ENCODE results near the gene HIP1R.

Gene HIP1R

DNA sequence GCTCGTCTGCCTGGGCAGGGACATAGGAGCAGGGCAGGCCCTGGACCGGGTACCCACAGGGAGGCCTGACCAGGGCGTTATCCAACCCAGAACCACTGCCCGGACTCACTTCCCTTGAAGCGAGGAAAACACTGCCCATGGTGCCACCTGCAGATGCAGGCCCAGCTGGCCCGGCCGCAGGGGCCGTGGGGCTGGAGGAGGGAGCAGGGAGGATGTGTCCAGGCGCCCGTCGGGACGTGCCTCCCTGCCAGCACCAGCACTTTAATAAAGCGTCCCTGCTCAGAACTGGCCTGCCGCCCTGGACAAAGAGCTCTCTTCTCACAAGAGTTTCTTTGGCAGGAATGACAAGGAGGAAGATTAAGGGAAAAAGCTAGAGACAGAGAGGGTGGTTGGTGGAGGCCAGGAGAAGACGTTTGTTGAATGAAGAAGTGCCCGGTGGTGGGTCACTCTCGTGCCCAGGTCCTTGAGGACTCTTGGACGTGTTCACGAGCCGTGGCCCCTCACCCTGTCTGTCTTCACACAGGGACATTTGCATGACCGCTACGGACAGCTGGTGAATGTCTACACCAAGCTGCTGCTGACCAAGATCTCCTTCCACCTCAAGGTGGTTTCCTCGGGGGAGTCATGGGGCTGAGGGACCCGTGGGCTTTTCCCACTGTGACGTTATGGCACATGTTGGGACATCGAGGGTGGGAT is 14.2 kb downstream of the HIP1R start:
- Histone ChIP-seq H3K36me3 (ENCODE audit: insufficient read depth, low read length) (no peaks in the 10 kb centered on the region), H3K9ac (ENCODE audit: low read depth, low read length) (no peak overlapping the region), H3K4me1 (ENCODE audit: insufficient read depth, low read length) (peaks cover 7% of the 10 kb centered on the region; the same call in 1 of the 2 replicates), H3K9me3 (ENCODE audit: control insufficient read depth, insufficient read depth, low read length) (no peaks in the 10 kb centered on the region)

DNA sequence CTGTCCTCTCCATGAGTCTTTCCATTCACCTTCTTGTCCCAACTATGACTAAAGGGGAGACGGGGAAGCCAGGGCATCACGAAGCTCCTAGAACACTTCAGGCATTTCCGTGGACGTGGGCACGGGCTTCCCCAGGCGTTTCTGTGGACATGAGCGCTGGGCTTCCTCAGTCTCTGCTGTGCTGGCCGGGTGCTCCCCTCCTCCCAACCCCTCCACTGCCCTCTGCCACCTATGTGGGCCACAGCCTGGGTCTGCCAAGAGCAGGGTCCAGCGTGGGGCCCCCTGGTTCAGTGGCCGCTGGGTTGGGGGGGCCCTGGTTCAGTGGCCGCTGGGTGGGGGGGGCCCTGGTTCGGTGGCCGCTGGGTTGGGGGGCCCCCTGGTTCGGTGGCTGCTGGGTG is 14.8 kb downstream of the HIP1R start:
- Histone ChIP-seq H3K9ac (ENCODE audit: low read depth, low read length) (no peak overlapping the region), H3K4me1 (ENCODE audit: insufficient read depth, low read length) (peaks cover 7% of the 10 kb centered on the region; the same call in 1 of the 2 replicates), H3K36me3 (ENCODE audit: insufficient read depth, low read length) (no peaks in the 10 kb centered on the region), H3K9me3 (ENCODE audit: control insufficient read depth, insufficient read depth, low read length) (no peaks in the 10 kb centered on the region)

GRCh38 chr12:122850695-122851350 is 15.6 kb downstream of the HIP1R start:
- no peaks in the 10 kb centered on the region for H3K36me3 ChIP-seq (ENCODE audit: insufficient read depth, low read length)
- no peaks in the 10 kb centered on the region for H3K9me3 ChIP-seq (ENCODE audit: control insufficient read depth, insufficient read depth, low read length)
- H3K9ac ChIP-seq (ENCODE audit: low read depth, low read length) = no peak overlapping the region
- peaks cover 7% of the 10 kb centered on the region; the same call in 1 of the 2 replicates for H3K4me1 ChIP-seq (ENCODE audit: insufficient read depth, low read length)

DNA sequence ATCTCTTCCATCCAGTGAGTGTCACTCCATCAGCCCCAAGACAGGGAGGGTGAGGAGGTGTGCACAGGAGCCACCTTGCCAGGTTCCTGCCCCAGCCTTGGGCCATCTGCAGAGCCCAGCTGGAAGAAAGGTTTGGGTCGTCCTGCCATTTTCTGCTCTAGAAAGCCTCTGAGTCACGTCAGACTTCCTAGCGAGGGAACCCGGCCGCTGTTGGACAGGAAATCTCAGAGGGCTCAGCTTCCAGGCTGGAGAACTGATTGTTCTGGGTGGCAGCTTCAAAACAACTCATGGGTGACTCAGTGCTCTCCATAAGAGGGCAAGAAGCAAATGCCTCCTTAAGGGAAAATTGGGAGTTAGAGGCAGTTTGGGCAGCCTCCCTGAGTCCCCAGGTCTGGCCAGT is 16.6 kb downstream of the HIP1R start:
- Histone ChIP-seq H3K36me3 (ENCODE audit: insufficient read depth, low read length) (no peaks in the 10 kb centered on the region), H3K9me3 (ENCODE audit: control insufficient read depth, insufficient read depth, low read length) (no peaks in the 10 kb centered on the region), H3K9ac (ENCODE audit: low read depth, low read length) (no peak overlapping the region), H3K4me1 (ENCODE audit: insufficient read depth, low read length) (peaks cover 7% of the 10 kb centered on the region; the same call in 1 of the 2 replicates)

DNA sequence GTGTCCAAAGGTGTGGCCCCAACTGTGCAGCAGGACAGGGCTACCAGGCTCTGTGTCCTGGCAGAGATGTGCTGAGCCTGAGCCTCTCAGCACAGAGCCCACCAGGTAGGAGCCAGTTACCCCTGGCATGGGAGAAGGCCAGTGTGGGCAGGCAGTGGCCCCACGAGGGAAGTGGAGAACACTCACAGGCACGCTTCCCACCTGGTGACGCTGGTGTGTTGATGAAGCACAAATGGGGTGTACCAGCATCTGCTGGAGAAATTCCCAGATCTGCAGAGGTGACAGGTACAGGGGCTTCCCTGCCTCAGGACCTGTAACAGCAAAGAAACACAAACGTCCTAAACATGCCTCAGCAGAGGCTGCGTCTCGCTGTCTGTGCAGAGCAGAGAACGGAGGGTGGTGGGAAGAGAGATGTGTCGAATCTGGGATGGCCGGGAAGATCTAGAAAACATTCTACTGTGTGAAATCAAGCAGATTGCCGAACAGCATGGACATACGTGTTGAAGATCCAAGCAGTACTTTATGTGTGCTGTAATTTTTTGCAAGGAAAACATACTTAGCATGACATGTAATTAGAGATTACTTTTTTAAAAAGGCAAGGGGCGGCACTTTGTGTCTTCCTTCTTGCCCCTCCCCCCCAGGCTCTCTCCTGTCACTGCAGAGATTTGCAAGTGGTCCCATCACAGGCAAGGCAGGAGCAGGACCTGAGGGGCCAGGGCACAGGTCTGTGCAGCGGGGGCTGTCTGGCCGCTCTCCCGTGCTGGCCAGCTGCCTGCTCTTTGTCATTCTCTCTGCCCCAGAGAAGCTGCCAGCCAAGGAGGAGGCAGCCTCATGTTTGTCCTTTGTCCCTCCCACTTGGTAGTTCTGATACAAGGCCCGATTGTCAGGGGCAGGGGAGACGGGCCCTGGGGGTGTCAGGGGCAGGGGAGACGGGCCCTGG is 17.3 kb downstream of the HIP1R start:
- no peak overlapping the region for H3K9ac ChIP-seq (ENCODE audit: low read depth, low read length)
- no peaks in the 10 kb centered on the region for H3K36me3 ChIP-seq (ENCODE audit: insufficient read depth, low read length)
- H3K9me3 ChIP-seq (ENCODE audit: control insufficient read depth, insufficient read depth, low read length) = no peaks in the 10 kb centered on the region
- H3K4me1 ChIP-seq (ENCODE audit: insufficient read depth, low read length) = peaks cover 7% of the 10 kb centered on the region; the same call in 1 of the 2 replicates

GRCh38 chr12:122853582-122854245 is 18.5 kb downstream of the HIP1R start:
- H3K9ac ChIP-seq (ENCODE audit: low read depth, low read length) = no peak overlapping the region
- H3K36me3 ChIP-seq (ENCODE audit: insufficient read depth, low read length) = no peaks in the 10 kb centered on the region
- peaks cover 7% of the 10 kb centered on the region; the same call in 1 of the 2 replicates for H3K4me1 ChIP-seq (ENCODE audit: insufficient read depth, low read length)
- no peaks in the 10 kb centered on the region for H3K9me3 ChIP-seq (ENCODE audit: control insufficient read depth, insufficient read depth, low read length)

- no peaks in the 10 kb centered on the region for H3K9me3 ChIP-seq (ENCODE audit: control insufficient read depth, insufficient read depth, low read length)
- peaks cover 7% of the 10 kb centered on the region; the same call in 1 of the 2 replicates for H3K4me1 ChIP-seq (ENCODE audit: insufficient read depth, low read length)
- no peak overlapping the region for H3K9ac ChIP-seq (ENCODE audit: low read depth, low read length)
- no peaks in the 10 kb centered on the region for H3K36me3 ChIP-seq (ENCODE audit: insufficient read depth, low read length)
Measured at GRCh38 chr12:122854554-122854953, 19.3 kb downstream of the HIP1R start.

DNA sequence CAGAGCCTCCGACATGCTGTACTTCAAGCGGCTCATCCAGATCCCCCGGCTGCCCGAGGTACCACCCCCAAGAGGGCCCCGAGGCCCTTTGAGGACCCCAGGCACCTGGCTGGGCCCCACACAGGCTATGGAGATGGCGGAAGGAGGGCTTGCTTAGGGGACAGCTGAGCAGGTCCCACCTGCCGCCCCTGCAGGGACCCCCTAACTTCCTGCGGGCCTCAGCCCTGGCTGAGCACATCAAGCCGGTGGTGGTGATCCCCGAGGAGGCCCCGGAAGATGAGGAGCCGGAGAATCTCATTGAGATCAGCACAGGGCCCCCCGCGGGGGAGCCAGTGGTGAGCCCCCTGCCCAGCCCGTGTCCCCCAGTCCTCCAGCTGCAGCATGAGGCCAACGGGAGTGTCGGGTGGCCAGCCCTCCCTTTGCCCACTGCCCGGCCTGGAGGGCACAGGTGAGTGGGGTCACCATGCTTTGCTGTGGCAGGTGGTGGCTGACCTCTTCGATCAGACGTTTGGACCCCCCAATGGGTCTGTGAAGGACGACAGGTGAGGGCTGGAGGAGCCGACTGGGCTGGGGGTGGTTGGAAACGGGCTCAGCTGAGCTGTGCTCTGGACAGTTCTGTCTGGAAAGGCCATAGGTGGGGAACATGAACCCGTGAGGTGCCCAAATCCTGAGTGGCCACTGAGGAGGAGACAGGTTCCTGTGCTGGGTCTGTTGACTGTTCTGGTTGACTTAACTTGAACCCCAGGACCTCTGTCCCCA is 20.0 kb downstream of the HIP1R start:
- no peak overlapping the region for H3K9ac ChIP-seq (ENCODE audit: low read depth, low read length)
- no peaks in the 10 kb centered on the region for H3K9me3 ChIP-seq (ENCODE audit: control insufficient read depth, insufficient read depth, low read length)
- H3K36me3 ChIP-seq (ENCODE audit: insufficient read depth, low read length) = no peaks in the 10 kb centered on the region
- H3K4me1 ChIP-seq (ENCODE audit: insufficient read depth, low read length) = peaks cover 7% of the 10 kb centered on the region; the same call in 1 of the 2 replicates

GRCh38 chr12:122855928-122856831 is 20.9 kb downstream of the HIP1R start:
- Histone ChIP-seq H3K4me1 (ENCODE audit: insufficient read depth, low read length) (peaks cover 7% of the 10 kb centered on the region; the same call in 1 of the 2 replicates), H3K9ac (ENCODE audit: low read depth, low read length) (no peak overlapping the region), H3K9me3 (ENCODE audit: control insufficient read depth, insufficient read depth, low read length) (no peaks in the 10 kb centered on the region), H3K36me3 (ENCODE audit: insufficient read depth, low read length) (no peaks in the 10 kb centered on the region)

- Histone ChIP-seq H3K9ac (ENCODE audit: low read depth, low read length) (no peak overlapping the region), H3K36me3 (ENCODE audit: insufficient read depth, low read length) (no peaks in the 10 kb centered on the region), H3K9me3 (ENCODE audit: control insufficient read depth, insufficient read depth, low read length) (no peaks in the 10 kb centered on the region), H3K4me1 (ENCODE audit: insufficient read depth, low read length) (peaks cover 7% of the 10 kb centered on the region; the same call in 1 of the 2 replicates)
Measured at GRCh38 chr12:122856999-122857671, 21.9 kb downstream of the HIP1R start.

DNA sequence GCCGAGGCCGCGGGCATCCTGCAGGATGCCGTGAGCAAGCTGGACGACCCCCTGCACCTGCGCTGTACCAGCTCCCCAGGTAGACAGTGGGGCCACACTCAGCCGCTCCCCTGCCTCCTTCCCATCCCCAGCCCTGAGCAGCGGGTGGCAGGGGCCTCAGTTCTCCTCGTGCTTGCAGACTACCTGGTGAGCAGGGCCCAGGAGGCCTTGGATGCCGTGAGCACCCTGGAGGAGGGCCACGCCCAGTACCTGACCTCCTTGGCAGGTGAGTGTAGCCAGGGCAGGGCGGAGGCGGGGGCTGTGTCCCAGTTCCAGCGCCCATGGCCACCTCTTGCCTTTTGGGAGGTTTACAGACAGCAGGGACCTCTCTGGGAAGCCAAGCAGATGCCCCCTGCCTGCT is 22.9 kb downstream of the HIP1R start:
- Histone ChIP-seq H3K9me3 (ENCODE audit: control insufficient read depth, insufficient read depth, low read length) (no peaks in the 10 kb centered on the region), H3K9ac (ENCODE audit: low read depth, low read length) (no peak overlapping the region), H3K36me3 (ENCODE audit: insufficient read depth, low read length) (no peaks in the 10 kb centered on the region), H3K4me1 (ENCODE audit: insufficient read depth, low read length) (no peaks in the 10 kb centered on the region; the same call in 1 of the 2 replicates)

GRCh38 chr12:122858591-122859302 is 23.5 kb downstream of the HIP1R start:
- Histone ChIP-seq H3K9ac (ENCODE audit: low read depth, low read length) (no peak overlapping the region), H3K36me3 (ENCODE audit: insufficient read depth, low read length) (no peaks in the 10 kb centered on the region), H3K9me3 (ENCODE audit: control insufficient read depth, insufficient read depth, low read length) (no peaks in the 10 kb centered on the region), H3K4me1 (ENCODE audit: insufficient read depth, low read length) (no peaks in the 10 kb centered on the region; the same call in 1 of the 2 replicates)

Measured in ES-I3 (cell line).